Hematopoietic multipotent progenitor cell treated with erythropoietin and hydrocortisone succinate and interleukin-3 and kit ligand, for 15 days (in vitro differentiated cells): ENCODE data around the gene CPM.
A peak's percentile ranks its signal among the peaks of the same experiment; 100 is the strongest.

Experiments
- DNase-seq: peaks from one replicate; pipeline ENCODE4 v3.0.0-alpha.2; 2015; ENCODE audit warnings: low spot score

Gene CPM

GRCh38 chr12:68878283-68878682 lies 54.7 kb downstream of the CPM start:
- DNase-seq = no peak

GRCh38 chr12:68877583-68877982 lies 55.4 kb downstream of the CPM start:
- DNase-seq = no peak

- DNase-seq = no peak
These were observed 56.5 kb downstream of the CPM start for GRCh38 chr12:68876461-68876860.

GRCh38 chr12:68873316-68873715 lies 59.7 kb downstream of the CPM start:
- no peak for DNase-seq

GRCh38 chr12:68871921-68872320 lies 61.0 kb downstream of the CPM start:
- no peak for DNase-seq

- DNase-seq = no peak
These were observed 61.6 kb downstream of the CPM start for GRCh38 chr12:68871396-68871795.

GRCh38 chr12:68870443-68870842 lies 62.5 kb downstream of the CPM start:
- DNase-seq = no peak

GRCh38 chr12:68870011-68870410 lies 63.0 kb downstream of the CPM start:
- no peak for DNase-seq

GRCh38 chr12:68868043-68868790 lies 64.8 kb downstream of the CPM start:
- DNase-seq = no peak

GRCh38 chr12:68867606-68868005 lies 65.4 kb downstream of the CPM start:
- no peak for DNase-seq

- DNase-seq = no peak
These were observed 66.0 kb downstream of the CPM start for GRCh38 chr12:68866950-68867349.

GRCh38 chr12:68865399-68866164 lies 67.4 kb downstream of the CPM start:
- DNase-seq = peak; percentile 86

GRCh38 chr12:68864604-68865003 lies 68.4 kb downstream of the CPM start:
- DNase-seq = no peak

GRCh38 chr12:68863886-68864454 lies 69.0 kb downstream of the CPM start:
- peak; percentile 71 for DNase-seq

GRCh38 chr12:68863109-68863770 lies 69.7 kb downstream of the CPM start:
- DNase-seq = no peak

- no peak for DNase-seq
These were observed 71.1 kb downstream of the CPM start for GRCh38 chr12:68861890-68862289.

GRCh38 chr12:68856510-68856909 lies 76.5 kb downstream of the CPM start:
- DNase-seq = no peak

GRCh38 chr12:68855771-68856170 lies 77.2 kb downstream of the CPM start:
- no peak for DNase-seq

- no peak for DNase-seq
These were observed 77.9 kb downstream of the CPM start for GRCh38 chr12:68855111-68855510.

- no peak for DNase-seq
These were observed 78.4 kb downstream of the CPM start for GRCh38 chr12:68854554-68854953.

- DNase-seq = no peak
These were observed 78.9 kb downstream of the CPM start for GRCh38 chr12:68854078-68854468.

- no peak for DNase-seq
These were observed 79.4 kb downstream of the CPM start for GRCh38 chr12:68853396-68854077.
